Measurements from ENCODE around the gene CYP17A1. TPM values are rescaled to one million over a fixed set of nuclear protein-coding genes. Genes with fewer than 3 reads are reported as not detected.

Gene CYP17A1
- total and polyA plus RNA-seq, 10 of the 15 experiments (the other 5 are each of a cell fraction or from before 2014, with no cell fraction given) = 2.1 TPM; not detected in 9

DNA sequence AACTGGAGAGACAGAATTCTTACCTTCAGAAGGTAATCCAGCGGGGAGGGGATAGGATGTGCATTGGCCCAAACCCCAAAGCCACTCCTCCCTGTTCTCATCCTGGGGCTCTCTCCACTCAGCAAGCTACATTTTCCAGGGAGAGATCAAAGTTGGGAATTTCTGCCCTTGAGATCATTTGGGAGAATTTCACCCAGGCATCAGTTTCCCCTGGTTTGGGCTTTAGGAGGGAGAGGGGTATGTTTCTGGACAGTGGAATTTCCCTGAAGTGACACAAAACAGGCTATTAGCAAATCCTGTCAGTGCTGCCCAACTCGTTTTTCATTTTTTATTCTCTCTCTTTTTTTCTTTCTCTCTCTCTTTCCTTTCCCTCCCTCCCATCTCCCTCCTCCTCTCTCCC, 35.7 kb downstream of the CYP17A1 start:
- H3K9me3 ChIP-seq (replicated peaks; ENCODE audit: control insufficient read depth, insufficient read depth, low read length) = no peaks in the 10 kb centered on the region
- H3K4me3 ChIP-seq = no peak overlapping the region
- no peaks in the 10 kb centered on the region for H4K20me1 ChIP-seq (ENCODE audit: control insufficient read depth, insufficient read depth)
- no peak for FAIRE-seq
- no peak for ATAC-seq
- POLR2A ChIA-PET = no interaction called here
- in situ Hi-C loops (cut with MboI) (no loop called here), intact Hi-C loops (cut with micrococcal nuclease; ENCODE audit: unreplicated experiment) (no loop called here)
- no peak overlapping the region for H3K4me2 ChIP-seq (ENCODE audit: control insufficient read depth, insufficient read depth)
- H3K4me1 ChIP-seq (ENCODE audit: control insufficient read depth, insufficient read depth, low read length) = peaks cover 22% of the 10 kb centered on the region
- no peak overlapping the region for H3K27ac ChIP-seq (ENCODE audit: control insufficient read depth, insufficient read depth)
- H3K27me3 ChIP-seq (replicated peaks in 1 of 2; ENCODE audit: control insufficient read depth in 2 of 2, insufficient read depth in 2 of 2, low read length in 1 of 2) = no peaks in the 10 kb centered on the region
- TF ChIP-seq CREM (IDR thresholded peaks at IDR 0.05; ENCODE audit: low read depth) = no peak
- no peak for TF ChIP-seq BACH1 (IDR thresholded peaks at IDR 0.05; ENCODE audit: borderline replicate concordance)
- TF ChIP-seq SIX5 (IDR thresholded peaks at IDR 0.05; ENCODE audit: low read depth, low read length, severe bottlenecking) = no peak
- no peak for TF ChIP-seq NFYA (IDR thresholded peaks at IDR 0.05; ENCODE audit: borderline replicate concordance, low read depth, low read length)
- TF ChIP-seq MEF2B (IDR thresholded peaks at IDR 0.05; ENCODE audit: partially characterized antibody, poor library complexity, severe bottlenecking) = no peak
- TF ChIP-seq RAD21 (IDR thresholded peaks at IDR 0.05; ENCODE audit: insufficient read depth, low read depth, low read length) = no peak
- no peak for TF ChIP-seq RAD51 (IDR thresholded peaks at IDR 0.05)
- TF ChIP-seq, protein P1, sequence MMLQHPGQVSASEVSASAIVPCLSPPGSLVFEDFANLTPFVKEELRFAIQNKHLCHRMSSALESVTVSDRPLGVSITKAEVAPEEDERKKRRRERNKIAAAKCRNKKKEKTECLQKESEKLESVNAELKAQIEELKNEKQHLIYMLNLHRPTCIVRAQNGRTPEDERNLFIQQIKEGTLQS (IDR thresholded peaks at IDR 0.05; ENCODE audit: borderline replicate concordance, extremely low read depth, low read depth, low read length) = no peak
- TF ChIP-seq KDM1A (IDR thresholded peaks at IDR 0.05; ENCODE audit: borderline replicate concordance) = no peak
- no peak for TF ChIP-seq ZSCAN29 (IDR thresholded peaks at IDR 0.05)
- no peak for TF ChIP-seq NFIC (IDR thresholded peaks at IDR 0.05; ENCODE audit: low read depth, low read length)
- TF ChIP-seq ZNF622 (IDR thresholded peaks at IDR 0.05) = no peak
- no peak for TF ChIP-seq RELA (IDR thresholded peaks at IDR 0.05; ENCODE audit: borderline replicate concordance, partially characterized antibody)
- TF ChIP-seq, protein P2, sequence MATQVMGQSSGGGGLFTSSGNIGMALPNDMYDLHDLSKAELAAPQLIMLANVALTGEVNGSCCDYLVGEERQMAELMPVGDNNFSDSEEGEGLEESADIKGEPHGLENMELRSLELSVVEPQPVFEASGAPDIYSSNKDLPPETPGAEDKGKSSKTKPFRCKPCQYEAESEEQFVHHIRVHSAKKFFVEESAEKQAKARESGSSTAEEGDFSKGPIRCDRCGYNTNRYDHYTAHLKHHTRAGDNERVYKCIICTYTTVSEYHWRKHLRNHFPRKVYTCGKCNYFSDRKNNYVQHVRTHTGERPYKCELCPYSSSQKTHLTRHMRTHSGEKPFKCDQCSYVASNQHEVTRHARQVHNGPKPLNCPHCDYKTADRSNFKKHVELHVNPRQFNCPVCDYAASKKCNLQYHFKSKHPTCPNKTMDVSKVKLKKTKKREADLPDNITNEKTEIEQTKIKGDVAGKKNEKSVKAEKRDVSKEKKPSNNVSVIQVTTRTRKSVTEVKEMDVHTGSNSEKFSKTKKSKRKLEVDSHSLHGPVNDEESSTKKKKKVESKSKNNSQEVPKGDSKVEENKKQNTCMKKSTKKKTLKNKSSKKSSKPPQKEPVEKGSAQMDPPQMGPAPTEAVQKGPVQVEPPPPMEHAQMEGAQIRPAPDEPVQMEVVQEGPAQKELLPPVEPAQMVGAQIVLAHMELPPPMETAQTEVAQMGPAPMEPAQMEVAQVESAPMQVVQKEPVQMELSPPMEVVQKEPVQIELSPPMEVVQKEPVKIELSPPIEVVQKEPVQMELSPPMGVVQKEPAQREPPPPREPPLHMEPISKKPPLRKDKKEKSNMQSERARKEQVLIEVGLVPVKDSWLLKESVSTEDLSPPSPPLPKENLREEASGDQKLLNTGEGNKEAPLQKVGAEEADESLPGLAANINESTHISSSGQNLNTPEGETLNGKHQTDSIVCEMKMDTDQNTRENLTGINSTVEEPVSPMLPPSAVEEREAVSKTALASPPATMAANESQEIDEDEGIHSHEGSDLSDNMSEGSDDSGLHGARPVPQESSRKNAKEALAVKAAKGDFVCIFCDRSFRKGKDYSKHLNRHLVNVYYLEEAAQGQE (IDR thresholded peaks at IDR 0.05; ENCODE audit: low read depth, low read length) = no peak
- TF ChIP-seq FOXK2 (IDR thresholded peaks at IDR 0.05) = no peak
- no peak for TF ChIP-seq TAF1 (IDR thresholded peaks at IDR 0.05; ENCODE audit: borderline replicate concordance, low read depth, low read length)
- no peak for TF ChIP-seq IRF4 (IDR thresholded peaks at IDR 0.05; ENCODE audit: low read depth, low read length)
- no peak overlapping the region for H2AFZ ChIP-seq (ENCODE audit: control insufficient read depth, low read depth, low read length)
- WGBS (ENCODE audit: insufficient coverage, insufficient replicate concordance, low lambda C conversion rate, missing lambda C conversion rate) = 50% methylated on average over 2 of the region's 2 CpGs
- RAD21 ChIA-PET (ENCODE audit: unreplicated experiment) = interaction anchor here (0.6 kb wide), 1 partner anchor 92 kb away, joined by 3 read pairs; no protein-coding TSS in a partner anchor
- SMC1A ChIA-PET (ENCODE audit: uncharacterized antibody, unreplicated experiment) = no interaction called here
- CTCF ChIA-PET = interaction anchor here (0.6 kb wide), 1 partner anchor 92 kb away, joined by 4 read pairs; no protein-coding TSS in a partner anchor
- H3K36me3 ChIP-seq (ENCODE audit: control insufficient read depth in 2 of 2, insufficient read depth in 2 of 2, low read length in 1 of 2) = peaks cover 2 to 22% of the 10 kb centered on the region in 2 experiments
- DNase-seq (ENCODE audit: low read depth, low spot score) = no peak
- no peak overlapping the region for H3K9ac ChIP-seq (ENCODE audit: control insufficient read depth, insufficient read depth, low read length)
- BruUV-seq (replicated peaks) = no TSS peak
- peaks cover 8% of the 10 kb centered on the region for H3K79me2 ChIP-seq (ENCODE audit: control insufficient read depth, insufficient read depth, low read length)

All from GM12878 (cell line).